Sigmoid colon (tissue), 4 donors: ENCODE measurements around the gene BMP5.

Experiments
- EP300 ChIP-seq, 4 donors: sonication (generic); formaldehyde crosslinking; IDR thresholded peaks; one replicate each; pipeline ENCODE4 v1.6.1; 2017; ENCODE audit warnings: antibody characterized with exemption in 4 of 4
- POLR2A ChIP-seq, 2 donors: fragments of 450-650 bp; IDR thresholded peaks; one replicate each; pipeline ENCODE4 v1.6.1; 2016; ENCODE audit warnings: antibody characterized with exemption in 2 of 2, mild to moderate bottlenecking in 2 of 2, moderate library complexity in 2 of 2
- POLR2AphosphoS5 ChIP-seq, 4 donors: sonication (generic); formaldehyde crosslinking; IDR thresholded peaks; one replicate each; pipeline ENCODE4 v1.6.1; 2017; ENCODE audit warnings: antibody characterized with exemption in 4 of 4
- TF ChIP-seq, protein P1 (sequence below), 4 experiments: fragments of 450-650 bp in 3 of 4; fragments of 200-600 bp in 1 of 4; IDR thresholded peaks; one replicate each; pipeline ENCODE4 v1.5.1; 2016 to 2019; ENCODE audit warnings: antibody characterized with exemption in 4 of 4, mild to moderate bottlenecking in 3 of 4, moderate library complexity in 2 of 4

- no peak for TF ChIP-seq EP300 (IDR thresholded peaks at IDR 0.05)
- TF ChIP-seq, protein P1, sequence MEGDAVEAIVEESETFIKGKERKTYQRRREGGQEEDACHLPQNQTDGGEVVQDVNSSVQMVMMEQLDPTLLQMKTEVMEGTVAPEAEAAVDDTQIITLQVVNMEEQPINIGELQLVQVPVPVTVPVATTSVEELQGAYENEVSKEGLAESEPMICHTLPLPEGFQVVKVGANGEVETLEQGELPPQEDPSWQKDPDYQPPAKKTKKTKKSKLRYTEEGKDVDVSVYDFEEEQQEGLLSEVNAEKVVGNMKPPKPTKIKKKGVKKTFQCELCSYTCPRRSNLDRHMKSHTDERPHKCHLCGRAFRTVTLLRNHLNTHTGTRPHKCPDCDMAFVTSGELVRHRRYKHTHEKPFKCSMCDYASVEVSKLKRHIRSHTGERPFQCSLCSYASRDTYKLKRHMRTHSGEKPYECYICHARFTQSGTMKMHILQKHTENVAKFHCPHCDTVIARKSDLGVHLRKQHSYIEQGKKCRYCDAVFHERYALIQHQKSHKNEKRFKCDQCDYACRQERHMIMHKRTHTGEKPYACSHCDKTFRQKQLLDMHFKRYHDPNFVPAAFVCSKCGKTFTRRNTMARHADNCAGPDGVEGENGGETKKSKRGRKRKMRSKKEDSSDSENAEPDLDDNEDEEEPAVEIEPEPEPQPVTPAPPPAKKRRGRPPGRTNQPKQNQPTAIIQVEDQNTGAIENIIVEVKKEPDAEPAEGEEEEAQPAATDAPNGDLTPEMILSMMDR (IDR thresholded peaks at IDR 0.05) = no peak
- no peak for TF ChIP-seq POLR2AphosphoS5 (IDR thresholded peaks at IDR 0.05)
- TF ChIP-seq POLR2A (IDR thresholded peaks at IDR 0.05) = no peak
Observed at GRCh38 chr6:55819811-55820210, 55.6 kb downstream of the BMP5 start.
